GM18508 (cell line): Measurements from ENCODE around the gene ASAH2B.
"Not testable (repeated sequence)": the region's sequence is repeated elsewhere in the genome, so short reads cannot be mapped to it uniquely, and the experiment has no call there.

ENCODE experiments used
- ATAC-seq: cut with Tn5 transposase; IDR thresholded peaks from one replicate; pipeline ENCODE4 v1.9.1; 2021; ENCODE audit warnings: moderate number of reproducible peaks; ENCODE audit not compliant: insufficient read depth, unreplicated experiment

Gene ASAH2B

GRCh38 chr10:50739618-50740292 is at the start of gene ASAH2B:
ASAH2B (plus strand) TSS chr10:50739936; CDS start chr10:50745131, 5,195 bp downstream.
- ATAC-seq, result peak; percentile 39

GRCh38 chr10:50697819-50698218 is 41.9 kb upstream of the ASAH2B start:
- ATAC-seq, result not testable (repeated sequence)

GRCh38 chr10:50701947-50702346 is 37.8 kb upstream of the ASAH2B start:
- ATAC-seq, result not testable (repeated sequence)

- ATAC-seq, result not testable (repeated sequence)
Observed at GRCh38 chr10:50702997-50703396, 36.7 kb upstream of the ASAH2B start.

- not testable (repeated sequence) for ATAC-seq
Observed at GRCh38 chr10:50704436-50705079, 35.2 kb upstream of the ASAH2B start.

- not testable (repeated sequence) for ATAC-seq
Observed at GRCh38 chr10:50706006-50706405, 33.7 kb upstream of the ASAH2B start.

GRCh38 chr10:50710241-50710640 is 29.5 kb upstream of the ASAH2B start:
- ATAC-seq, result not testable (repeated sequence)

- ATAC-seq, result not testable (repeated sequence)
Observed at GRCh38 chr10:50723812-50724211, 15.9 kb upstream of the ASAH2B start.

- not testable (repeated sequence) for ATAC-seq
Observed at GRCh38 chr10:50728112-50728511, 11.6 kb upstream of the ASAH2B start.

- ATAC-seq, result not testable (repeated sequence)
Observed at GRCh38 chr10:50738987-50739617, 634 bp upstream of the ASAH2B start.

GRCh38 chr10:50740293-50740648 is 535 bp downstream of the ASAH2B start:
- peak; percentile 39 for ATAC-seq

- not testable (repeated sequence) for ATAC-seq
Observed at GRCh38 chr10:50742820-50743219, 3.1 kb downstream of the ASAH2B start.

GRCh38 chr10:50766774-50767513 is 27.2 kb downstream of the ASAH2B start:
- not testable (repeated sequence) for ATAC-seq

- ATAC-seq, result not testable (repeated sequence)
Observed at GRCh38 chr10:50772042-50772441, 32.3 kb downstream of the ASAH2B start.

GRCh38 chr10:50774868-50775267 is 35.1 kb downstream of the ASAH2B start:
- not testable (repeated sequence) for ATAC-seq

- ATAC-seq, result not testable (repeated sequence)
Observed at GRCh38 chr10:50780036-50780435, 40.3 kb downstream of the ASAH2B start.

- not testable (repeated sequence) for ATAC-seq
Observed at GRCh38 chr10:50782017-50782416, 42.3 kb downstream of the ASAH2B start.

GRCh38 chr10:50787962-50788361 is 48.2 kb downstream of the ASAH2B start:
- not testable (repeated sequence) for ATAC-seq

GRCh38 chr10:50788951-50789945 is 49.5 kb downstream of the ASAH2B start:
- ATAC-seq, result no peak
